HG03439 (cell line): Measurements from ENCODE around the gene LSMEM2.
"Not testable (repeated sequence)": the region's sequence is repeated elsewhere in the genome, so short reads cannot be mapped to it uniquely, and the experiment has no call there.

Experiments used
- ATAC-seq: cut with Tn5 transposase; IDR thresholded peaks from one replicate; pipeline ENCODE4 v1.9.1; 2021; ENCODE audit warnings: mild to moderate bottlenecking, moderate library complexity; ENCODE audit not compliant: unreplicated experiment

The LSMEM2 gene

DNA sequence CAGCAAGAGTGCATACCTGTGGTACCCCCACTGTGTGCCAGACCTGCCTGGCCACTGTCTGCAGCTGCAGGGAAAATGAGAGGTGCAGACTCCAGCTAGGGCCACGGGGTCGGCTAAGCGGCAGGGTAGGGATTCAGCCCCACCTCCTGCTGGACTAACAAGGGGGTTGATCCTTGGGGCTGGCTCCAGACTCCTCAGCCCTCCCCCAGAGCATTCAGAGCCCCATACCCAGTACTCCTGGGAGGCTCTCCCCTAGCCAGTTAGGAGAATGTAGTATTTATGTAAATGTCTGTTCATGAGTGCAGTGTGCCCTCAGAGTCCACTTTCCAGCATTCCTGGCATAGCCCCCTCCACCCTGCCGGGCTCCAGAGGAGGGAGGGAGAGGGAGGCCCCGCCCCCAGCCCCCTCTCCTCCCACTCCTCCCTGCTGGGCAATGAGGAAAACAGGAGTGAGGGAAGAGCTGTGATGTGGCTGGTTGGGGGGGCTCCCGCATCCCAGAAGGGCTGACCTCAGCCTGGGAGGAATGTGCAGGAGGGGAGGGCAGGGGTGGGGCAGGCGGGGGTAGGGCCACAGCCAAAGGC lies 14.4 kb upstream of the LSMEM2 start:
- no peak for ATAC-seq

- ATAC-seq, result no peak
Measured at GRCh38 chr3:50264964-50265485, 13.9 kb upstream of the LSMEM2 start.

DNA sequence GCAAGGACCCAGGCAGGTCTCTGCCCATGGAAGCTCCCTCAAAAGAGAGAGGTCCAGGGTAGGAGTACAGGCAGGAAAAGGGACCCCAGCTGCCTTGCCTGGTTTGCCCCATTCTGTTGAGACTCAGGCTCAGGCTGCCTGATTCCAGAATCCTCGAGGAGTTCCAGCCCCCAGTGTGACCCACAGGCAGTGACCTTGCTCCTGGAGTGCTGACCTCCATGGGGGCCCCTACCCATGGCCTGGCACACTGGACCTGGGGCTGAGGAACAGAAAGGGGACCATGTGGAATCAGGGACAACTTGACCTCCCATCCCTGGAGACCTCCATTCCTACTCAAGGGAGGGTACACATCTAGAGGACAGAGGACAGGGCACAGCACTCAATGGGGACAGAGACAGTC lies 13.3 kb upstream of the LSMEM2 start:
- no peak for ATAC-seq

- ATAC-seq, result no peak
Measured at GRCh38 chr3:50266017-50266416, 12.9 kb upstream of the LSMEM2 start.

DNA sequence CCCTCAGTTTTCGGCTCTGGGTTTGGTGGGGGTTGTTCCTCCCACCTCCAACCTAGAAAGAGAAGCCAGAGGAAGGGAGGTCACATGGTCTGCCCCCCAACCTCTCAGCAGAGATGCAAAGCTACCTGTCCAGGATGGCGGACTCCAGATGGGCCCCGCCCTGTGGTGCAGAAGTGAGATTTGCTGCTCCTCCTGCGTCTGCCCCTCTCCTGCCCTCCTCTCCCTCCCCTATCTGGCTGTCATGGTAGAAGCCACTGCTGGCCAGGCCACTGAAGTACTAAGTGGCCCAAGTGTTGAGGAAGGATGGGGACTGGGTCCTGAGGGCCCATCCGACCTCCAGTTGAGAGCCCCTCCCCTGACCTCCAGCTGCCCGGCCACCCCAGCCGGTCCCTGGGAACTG lies 12.1 kb upstream of the LSMEM2 start:
- ATAC-seq, result no peak

- ATAC-seq, result no peak
Measured at GRCh38 chr3:50267280-50267913, 11.5 kb upstream of the LSMEM2 start.

DNA sequence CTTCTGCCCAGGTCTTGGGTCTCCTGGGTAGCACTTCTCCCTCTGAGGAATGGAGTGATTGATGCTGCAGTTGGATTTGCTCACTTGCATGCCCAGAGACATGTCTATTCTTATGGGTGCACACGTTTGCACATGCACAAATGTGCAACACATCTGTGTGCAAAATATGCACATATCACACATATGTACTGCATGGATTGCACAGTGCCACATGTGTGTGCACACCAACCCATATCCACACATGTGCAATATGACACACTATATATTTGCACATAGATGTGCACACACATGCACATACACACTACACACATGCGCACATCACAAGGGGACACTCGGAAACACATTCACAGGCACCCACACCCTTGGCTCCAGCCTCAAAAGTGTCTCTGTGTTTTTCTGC lies 10.6 kb upstream of the LSMEM2 start:
- ATAC-seq, result no peak

- ATAC-seq, result no peak
Measured at GRCh38 chr3:50268703-50269451, 10.0 kb upstream of the LSMEM2 start, which contains the start of gene SEMA3B. SEMA3B (plus strand) TSS chr3:50269147; CDS start chr3:50269241, 94 bp downstream.

DNA sequence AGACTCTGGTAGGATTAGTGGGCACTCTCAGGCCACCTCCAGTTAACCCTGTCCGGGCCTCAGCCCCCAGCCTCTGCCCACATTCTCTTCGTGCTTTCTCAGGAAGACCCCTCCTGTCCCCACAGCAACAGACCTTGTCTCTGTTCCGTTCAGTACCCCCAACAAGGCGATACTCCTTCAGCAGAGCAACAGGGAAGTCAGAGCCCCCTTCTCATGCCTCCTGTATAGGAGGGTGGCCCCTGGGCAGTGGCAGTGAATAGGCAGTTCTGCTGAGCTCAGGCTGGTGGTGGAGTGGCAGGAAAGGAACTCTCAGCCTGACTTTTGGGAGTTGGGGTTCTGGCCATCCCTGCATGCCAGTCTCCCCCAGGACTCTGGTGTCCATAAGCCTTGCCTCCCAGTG lies 9.4 kb upstream of the LSMEM2 start:
- no peak for ATAC-seq

DNA sequence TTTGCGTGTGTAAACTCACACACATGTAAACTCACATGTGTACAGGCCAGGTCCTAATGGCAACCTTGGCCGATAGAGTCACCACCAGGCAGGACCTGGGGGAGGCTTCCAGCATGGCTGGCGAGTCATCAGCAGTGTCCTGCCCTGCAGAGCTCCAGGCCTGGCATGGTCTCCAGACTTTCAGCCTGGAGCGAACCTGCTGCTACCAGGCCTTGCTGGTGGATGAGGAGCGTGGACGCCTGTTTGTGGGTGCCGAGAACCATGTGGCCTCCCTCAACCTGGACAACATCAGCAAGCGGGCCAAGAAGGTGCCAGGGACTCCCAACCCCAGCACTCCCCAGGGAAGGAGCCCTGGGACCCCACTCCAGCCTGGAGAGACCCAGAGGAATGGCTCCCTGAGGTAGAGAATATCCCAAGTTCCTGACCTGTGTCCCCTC lies 8.9 kb upstream of the LSMEM2 start:
- no peak for ATAC-seq

DNA sequence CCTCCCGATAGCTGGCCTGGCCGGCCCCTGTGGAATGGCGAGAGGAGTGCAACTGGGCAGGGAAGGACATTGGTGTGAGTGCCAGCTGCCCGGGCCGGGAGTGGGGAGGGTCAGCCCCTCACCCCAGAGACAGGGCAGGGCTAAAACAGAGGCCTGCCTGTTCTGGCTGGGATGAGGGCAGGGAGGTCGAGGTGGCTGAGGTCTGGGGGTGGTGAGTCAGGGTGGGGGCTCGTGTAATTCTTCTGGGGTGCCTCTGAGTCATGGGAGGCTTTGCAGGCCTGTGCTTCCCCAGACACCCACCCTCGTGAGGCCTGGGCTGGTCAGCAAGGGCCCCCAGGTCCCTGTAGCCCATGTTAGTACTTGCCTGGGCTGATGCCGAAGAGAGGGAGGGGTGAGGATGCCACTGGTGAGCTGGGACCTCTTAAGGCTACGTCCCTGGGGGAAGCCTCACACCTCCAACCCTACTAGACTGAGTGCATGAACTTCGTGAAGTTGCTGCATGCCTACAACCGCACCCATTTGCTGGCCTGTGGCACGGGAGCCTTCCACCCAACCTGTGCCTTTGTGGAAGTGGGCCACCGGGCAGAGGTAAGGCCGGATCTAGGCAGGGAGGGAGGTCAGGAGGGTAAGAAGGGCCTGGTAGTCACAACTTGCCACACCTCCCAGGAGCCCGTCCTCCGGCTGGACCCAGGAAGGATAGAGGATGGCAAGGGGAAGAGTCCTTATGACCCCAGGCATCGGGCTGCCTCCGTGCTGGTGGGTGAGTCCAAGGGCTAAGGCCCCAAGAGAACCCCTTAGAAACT lies 8.3 kb upstream of the LSMEM2 start:
- ATAC-seq, result no peak

GRCh38 chr3:50271314-50271936 lies 7.5 kb upstream of the LSMEM2 start:
- ATAC-seq, result no peak

- ATAC-seq, result not testable (repeated sequence)
Measured at GRCh38 chr3:50272538-50272910, 6.4 kb upstream of the LSMEM2 start.

- peak; percentile 74 for ATAC-seq
Measured at GRCh38 chr3:50272911-50273688, 5.8 kb upstream of the LSMEM2 start.

DNA sequence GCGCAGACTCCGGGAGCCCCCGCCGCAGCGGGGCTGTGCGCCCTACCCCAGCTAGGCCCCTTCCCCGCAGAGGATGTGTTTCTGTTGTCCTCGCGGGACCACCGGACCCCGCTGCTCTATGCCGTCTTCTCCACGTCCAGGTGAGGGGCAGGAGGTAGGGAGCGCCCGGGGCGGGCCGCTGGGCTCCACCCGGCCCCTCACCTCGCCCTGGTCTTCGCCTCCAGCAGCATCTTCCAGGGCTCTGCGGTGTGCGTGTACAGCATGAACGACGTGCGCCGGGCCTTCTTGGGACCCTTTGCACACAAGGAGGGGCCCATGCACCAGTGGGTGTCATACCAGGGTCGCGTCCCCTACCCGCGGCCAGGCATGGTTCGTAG lies 5.2 kb upstream of the LSMEM2 start:
- ATAC-seq, result no peak

DNA sequence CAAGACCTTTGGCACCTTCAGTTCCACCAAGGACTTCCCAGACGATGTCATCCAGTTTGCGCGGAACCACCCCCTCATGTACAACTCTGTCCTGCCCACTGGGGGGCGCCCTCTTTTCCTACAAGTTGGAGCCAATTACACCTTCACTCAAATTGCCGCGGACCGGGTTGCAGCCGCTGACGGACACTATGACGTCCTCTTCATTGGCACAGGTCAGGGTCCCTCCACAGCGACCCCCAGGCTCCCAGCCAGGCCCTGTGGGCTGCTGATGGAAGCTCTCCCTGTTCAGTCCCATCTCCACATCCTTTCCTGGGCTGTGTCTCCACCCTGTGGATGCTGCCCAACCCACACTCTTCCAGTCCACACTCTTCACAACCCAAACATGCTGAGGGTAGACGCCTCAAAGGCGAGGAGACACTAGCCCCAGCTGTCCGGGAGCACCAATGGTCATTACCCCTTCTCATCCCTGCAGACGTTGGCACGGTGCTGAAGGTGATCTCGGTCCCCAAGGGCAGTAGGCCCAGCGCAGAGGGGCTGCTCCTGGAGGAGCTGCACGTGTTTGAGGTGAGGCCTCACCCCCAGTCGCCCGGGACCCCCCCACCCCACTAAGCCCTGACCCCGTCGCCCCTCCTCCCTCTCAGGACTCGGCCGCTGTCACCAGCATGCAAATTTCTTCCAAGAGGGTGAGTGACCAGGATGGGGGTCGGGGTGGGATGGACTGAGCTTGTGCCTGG lies 4.3 kb upstream of the LSMEM2 start:
- no peak for ATAC-seq

DNA sequence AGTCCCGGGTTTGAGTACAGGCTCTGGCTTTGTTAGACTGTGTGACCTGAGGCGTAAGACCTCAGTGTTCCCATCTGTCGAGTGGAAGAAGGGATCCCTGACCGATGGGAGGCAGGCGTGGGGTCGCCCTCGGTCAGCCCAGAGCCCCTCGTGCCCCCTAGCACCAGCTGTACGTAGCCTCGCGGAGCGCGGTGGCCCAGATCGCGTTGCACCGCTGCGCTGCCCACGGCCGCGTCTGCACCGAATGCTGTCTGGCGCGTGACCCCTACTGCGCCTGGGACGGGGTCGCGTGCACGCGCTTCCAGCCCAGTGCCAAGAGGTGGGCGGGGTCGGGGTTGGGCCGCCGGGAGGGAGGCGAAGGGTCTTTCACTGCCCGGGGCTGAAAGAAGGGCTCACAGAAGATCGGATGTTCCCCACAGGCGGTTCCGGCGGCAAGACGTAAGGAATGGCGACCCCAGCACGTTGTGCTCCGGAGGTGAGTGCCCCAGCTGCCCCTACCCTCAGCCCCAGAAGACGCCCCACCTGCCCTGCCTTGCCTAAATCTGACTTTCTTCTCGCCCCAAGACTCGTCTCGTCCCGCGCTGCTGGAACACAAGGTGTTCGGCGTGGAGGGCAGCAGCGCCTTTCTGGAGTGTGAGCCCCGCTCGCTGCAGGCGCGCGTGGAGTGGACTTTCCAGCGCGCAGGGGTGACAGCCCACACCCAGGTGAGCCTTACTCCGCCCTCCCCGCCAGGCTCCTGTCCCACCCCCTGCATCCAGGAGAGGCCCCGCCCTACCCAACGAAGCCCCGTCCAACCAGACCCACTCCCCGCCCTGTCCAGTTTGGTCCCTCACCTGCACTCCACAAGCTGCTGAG lies 3.5 kb upstream of the LSMEM2 start:
- no peak for ATAC-seq

DNA sequence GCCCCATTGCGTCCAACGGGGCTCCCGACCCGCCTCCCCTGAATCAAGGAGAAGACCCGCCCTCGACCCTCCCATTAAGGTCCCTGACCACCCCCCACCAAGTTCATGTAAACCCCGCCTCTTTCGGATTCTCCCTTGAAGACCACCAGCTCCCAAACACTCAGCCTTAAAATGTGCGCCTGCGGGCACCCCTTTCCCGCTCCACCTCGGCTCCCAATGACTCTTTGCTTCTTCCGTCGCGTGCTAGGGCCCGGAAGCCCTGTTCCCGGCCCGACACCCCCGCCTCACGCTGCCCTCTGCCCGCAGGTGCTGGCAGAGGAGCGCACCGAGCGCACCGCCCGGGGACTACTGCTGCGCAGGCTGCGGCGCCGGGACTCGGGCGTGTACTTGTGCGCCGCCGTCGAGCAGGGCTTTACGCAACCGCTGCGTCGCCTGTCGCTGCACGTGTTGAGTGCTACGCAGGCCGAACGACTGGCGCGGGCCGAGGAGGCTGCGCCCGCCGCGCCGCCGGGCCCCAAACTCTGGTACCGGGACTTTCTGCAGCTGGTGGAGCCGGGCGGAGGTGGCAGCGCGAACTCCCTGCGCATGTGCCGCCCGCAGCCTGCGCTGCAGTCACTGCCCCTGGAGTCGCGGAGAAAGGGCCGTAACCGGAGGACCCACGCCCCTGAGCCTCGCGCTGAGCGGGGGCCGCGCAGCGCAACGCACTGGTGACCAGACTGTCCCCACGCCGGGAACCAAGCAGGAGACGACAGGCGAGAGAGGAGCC lies 2.7 kb upstream of the LSMEM2 start:
- no peak for ATAC-seq
